HUES6 (cell line): Measurements from ENCODE around the gene POLRMT.
A peak's percentile ranks its signal among the peaks of the same experiment; 100 is the strongest.
"Not testable (repeated sequence)": the region's sequence is repeated elsewhere in the genome, so short reads cannot be mapped to it uniquely, and the experiment has no call there.

Experiments
- H3K27ac ChIP-seq: 2 replicates; pipeline ENCODE4 v1.7.0; 2013; ENCODE audit warnings: low read depth, mild to moderate bottlenecking, low read length, inconsistent platforms
- H3K27me3 ChIP-seq: 2 replicates; pipeline ENCODE4 v1.6.1; 2013; ENCODE audit warnings: low read length; ENCODE audit not compliant: control insufficient read depth, insufficient read depth
- H3K36me3 ChIP-seq: 2 replicates; pipeline ENCODE4 v1.6.1; 2013; ENCODE audit warnings: low read length; ENCODE audit not compliant: control insufficient read depth, insufficient read depth
- H3K4me1 ChIP-seq: 2 replicates; pipeline ENCODE4 v1.6.1; 2013; ENCODE audit warnings: low read length; ENCODE audit not compliant: control insufficient read depth, insufficient read depth
- H3K4me3 ChIP-seq: 2 replicates; pipeline ENCODE4 v1.5.1; 2013; ENCODE audit warnings: low read depth, low read length
- H3K9ac ChIP-seq: one replicate; pipeline ENCODE4 v1.6.1; 2013; ENCODE audit warnings: mild to moderate bottlenecking, low read length
- H3K9me3 ChIP-seq: 2 replicates; pipeline ENCODE4 v1.6.1; 2013; ENCODE audit warnings: low read depth, low read length; ENCODE audit not compliant: control insufficient read depth, insufficient read depth

Gene POLRMT

GRCh38 chr19:676339-677105, 43.2 kb upstream of the POLRMT start, which contains the start of gene FSTL3:
Gene FSTL3 (plus strand): TSS chr19:676392. CDS start chr19:676424, 32 bp downstream.
- Histone ChIP-seq H3K4me1 (peaks cover 19% of the 10 kb centered on the region), H3K27ac (no peak within 1 kb of the TSS), H3K9me3 (no peaks in the 10 kb centered on the region), H3K4me3 (peak within 1 kb of the TSS; percentile 50), H3K27me3 (peaks cover 34% of the 10 kb centered on the region), H3K9ac (no peak within 1 kb of the TSS), H3K36me3 (no peaks in the 10 kb centered on the region)

DNA sequence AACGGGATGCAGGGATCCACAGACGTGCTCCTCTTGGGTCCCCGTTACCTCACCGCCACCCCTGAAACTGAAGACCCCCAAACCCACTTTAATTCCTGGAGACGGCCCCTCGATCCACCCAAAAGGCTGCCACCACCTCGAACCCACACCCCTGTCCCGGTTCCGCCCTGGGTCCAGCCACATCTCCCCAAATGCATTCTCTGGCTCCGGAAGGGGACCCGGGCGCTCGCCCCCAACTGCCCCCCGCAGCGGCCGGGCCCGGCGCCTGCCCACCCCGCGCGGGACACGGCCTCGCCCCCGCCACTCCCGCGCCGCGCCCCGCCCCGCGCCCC, 42.6 kb upstream of the POLRMT start:
- Histone ChIP-seq H3K9ac (no peak overlapping the region), H3K9me3 (no peaks in the 10 kb centered on the region), H3K4me1 (peaks cover 16% of the 10 kb centered on the region), H3K36me3 (no peaks in the 10 kb centered on the region), H3K27me3 (peaks cover 34% of the 10 kb centered on the region), H3K4me3 (peak overlapping the region; percentile 41; the same call in 1 of the 2 replicates), H3K27ac (no peak overlapping the region)

DNA sequence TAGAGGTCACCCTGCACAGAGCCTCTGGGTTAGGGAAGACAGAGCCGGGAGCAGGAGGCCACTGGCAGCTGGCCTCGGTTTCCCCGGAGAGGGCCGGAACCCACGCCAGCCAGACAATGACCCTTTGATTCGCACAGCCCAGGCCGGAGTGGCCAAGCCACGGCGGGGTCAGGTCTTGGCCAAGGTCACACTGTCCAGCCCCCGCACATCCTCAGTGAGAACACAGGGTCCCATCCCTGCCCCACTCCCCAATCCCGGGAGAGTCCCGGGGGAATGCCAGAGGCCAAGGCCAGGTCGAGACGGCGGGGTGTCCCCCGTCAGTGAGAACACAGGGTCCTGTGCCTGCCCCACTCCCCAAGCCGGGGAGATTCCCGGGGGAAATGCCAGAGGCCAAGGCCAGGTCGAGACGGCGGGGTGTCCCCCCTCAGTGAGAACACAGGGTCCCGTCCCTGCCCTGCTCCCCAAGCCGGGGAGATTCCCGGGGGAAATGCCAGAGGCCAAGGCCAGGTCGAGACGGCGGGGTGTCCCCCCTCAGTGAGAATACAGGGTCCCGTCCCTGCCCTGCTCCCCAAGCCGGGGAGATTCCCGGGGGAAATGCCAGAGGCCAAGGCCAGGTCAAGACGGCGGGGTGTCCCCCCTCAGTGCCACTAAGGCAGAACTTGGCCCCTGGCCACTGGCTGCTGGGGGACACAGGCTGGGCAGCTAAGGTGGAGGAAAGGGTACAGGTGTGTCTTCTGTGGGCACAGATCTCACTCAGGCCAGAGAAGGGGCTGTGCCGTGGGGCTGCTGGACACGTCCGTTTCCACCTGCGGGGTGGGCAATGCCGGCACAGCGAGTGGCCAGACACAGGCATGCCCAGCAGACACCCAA, 41.2 kb upstream of the POLRMT start:
- H3K4me3 ChIP-seq: no peak overlapping the region
- peaks cover 15% of the 10 kb centered on the region for H3K4me1 ChIP-seq
- H3K27me3 ChIP-seq: peaks cover 34% of the 10 kb centered on the region
- no peak overlapping the region for H3K27ac ChIP-seq
- no peak overlapping the region for H3K9ac ChIP-seq
- no peaks in the 10 kb centered on the region for H3K9me3 ChIP-seq
- H3K36me3 ChIP-seq: no peaks in the 10 kb centered on the region

GRCh38 chr19:670609-671075, 37.3 kb upstream of the POLRMT start:
- Histone ChIP-seq H3K36me3 (no peaks in the 10 kb centered on the region), H3K9ac (no peak overlapping the region), H3K27me3 (peaks cover 16% of the 10 kb centered on the region), H3K27ac (no peak overlapping the region), H3K4me1 (no peaks in the 10 kb centered on the region), H3K9me3 (peaks cover 4% of the 10 kb centered on the region; the same call in 1 of the 2 replicates), H3K4me3 (no peak overlapping the region)

DNA sequence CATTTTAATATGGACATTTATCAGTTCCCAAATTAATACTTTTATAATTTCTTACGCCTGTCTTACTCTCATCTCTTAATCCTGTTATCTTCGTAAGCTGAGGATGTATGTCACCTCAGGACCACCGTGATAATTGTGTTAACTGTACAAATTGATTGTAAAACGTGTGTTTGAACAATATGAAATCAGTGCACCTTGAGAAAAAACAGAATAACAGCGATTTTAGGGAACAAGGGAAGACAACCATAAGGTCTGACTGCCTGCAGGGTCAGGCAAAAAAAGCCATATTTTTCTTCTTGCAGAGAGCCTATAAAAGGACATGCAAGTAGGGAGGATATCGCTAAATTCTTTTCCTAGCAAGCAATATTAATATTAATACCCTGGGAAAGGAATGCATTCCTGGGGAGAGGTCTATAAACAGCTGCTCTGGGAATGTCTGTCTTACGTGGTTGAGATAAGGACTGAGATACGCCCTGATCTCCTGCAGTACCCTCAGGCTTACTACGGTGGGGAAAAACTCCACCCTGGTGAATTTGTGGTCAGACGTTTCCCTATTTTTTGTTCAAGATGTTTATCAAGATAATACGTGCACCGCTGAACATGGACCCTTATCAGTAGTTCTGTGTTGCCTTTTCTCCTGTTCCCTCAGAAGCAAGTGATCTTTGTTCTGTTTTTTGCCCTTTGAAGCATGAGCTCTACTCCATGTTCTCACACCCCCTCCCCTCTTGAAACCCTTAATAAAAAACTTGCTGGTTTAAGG, 35.5 kb upstream of the POLRMT start:
- H3K27me3 ChIP-seq, H3K27ac ChIP-seq, H3K36me3 ChIP-seq, H3K9me3 ChIP-seq, H3K4me1 ChIP-seq, H3K4me3 ChIP-seq, H3K9ac ChIP-seq: not testable (repeated sequence)

DNA sequence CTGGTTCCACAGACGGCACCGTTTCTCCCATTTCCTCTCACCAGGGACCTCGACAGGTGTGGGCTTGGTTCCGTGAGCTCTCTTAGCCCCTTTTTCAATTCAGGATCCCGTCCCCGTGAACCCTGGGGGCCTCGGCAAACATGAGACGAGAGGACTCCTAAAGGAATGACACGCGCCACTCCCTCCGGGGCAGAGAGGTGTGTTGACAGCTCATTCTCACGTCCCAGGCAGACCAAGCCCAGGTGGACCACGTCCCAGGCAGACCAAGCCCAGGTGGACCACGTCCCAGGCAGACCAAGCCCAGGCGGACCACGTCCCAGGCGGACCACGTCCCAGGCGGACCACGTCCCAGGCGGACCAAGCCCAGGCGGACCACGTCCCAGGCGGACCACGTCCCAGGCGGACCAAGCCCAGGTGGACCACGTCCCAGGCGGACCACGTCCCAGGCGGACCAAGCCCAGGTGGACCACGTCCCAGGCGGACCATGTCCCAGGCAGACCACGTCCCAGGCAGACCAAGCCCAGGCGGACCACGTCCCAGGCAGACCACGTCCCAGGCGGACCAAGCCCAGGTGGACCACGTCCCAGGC, 33.7 kb upstream of the POLRMT start:
- H3K36me3 ChIP-seq, H3K27ac ChIP-seq, H3K4me3 ChIP-seq, H3K4me1 ChIP-seq, H3K9me3 ChIP-seq, H3K27me3 ChIP-seq, H3K9ac ChIP-seq: not testable (repeated sequence)

GRCh38 chr19:664913-665443, 31.6 kb upstream of the POLRMT start:
- Histone ChIP-seq H3K36me3 (no peaks in the 10 kb centered on the region; the same call in 1 of the 2 replicates), H3K9me3 (peaks cover 4% of the 10 kb centered on the region; the same call in 1 of the 2 replicates), H3K4me1 (peaks cover 21% of the 10 kb centered on the region), H3K4me3 (no peak overlapping the region), H3K27me3 (no peaks in the 10 kb centered on the region), H3K9ac (no peak overlapping the region), H3K27ac (no peak overlapping the region)

GRCh38 chr19:663682-664117, 30.4 kb upstream of the POLRMT start:
- Histone ChIP-seq H3K27me3 (no peaks in the 10 kb centered on the region), H3K27ac (no peak overlapping the region), H3K9ac (peak overlapping the region; percentile 46), H3K4me3 (peak overlapping the region; percentile 59), H3K36me3 (peaks cover 2% of the 10 kb centered on the region), H3K9me3 (no peaks in the 10 kb centered on the region), H3K4me1 (peaks cover 21% of the 10 kb centered on the region)

- peaks cover 7% of the 10 kb centered on the region for H3K36me3 ChIP-seq
- no peaks in the 10 kb centered on the region for H3K27me3 ChIP-seq
- H3K4me3 ChIP-seq: peak within 1 kb of the TSS; percentile 83
- H3K9ac ChIP-seq: peak within 1 kb of the TSS; percentile 96
- peaks cover 21% of the 10 kb centered on the region for H3K4me1 ChIP-seq
- H3K27ac ChIP-seq: peak within 1 kb of the TSS; percentile 96
- no peaks in the 10 kb centered on the region for H3K9me3 ChIP-seq
These were observed 29.8 kb upstream of the POLRMT start, which contains the start of gene RNF126 for GRCh38 chr19:662962-663681. Gene RNF126 (minus strand): TSS chr19:663214. CDS start chr19:663121, 93 bp downstream.
